GM19455 (cell line): ENCODE results near the gene MAU2.

Experiments used
- ATAC-seq: cut with Tn5 transposase; IDR thresholded peaks from one replicate; pipeline ENCODE4 v1.9.1; 2021; ENCODE audit not compliant: unreplicated experiment

The MAU2 gene

DNA sequence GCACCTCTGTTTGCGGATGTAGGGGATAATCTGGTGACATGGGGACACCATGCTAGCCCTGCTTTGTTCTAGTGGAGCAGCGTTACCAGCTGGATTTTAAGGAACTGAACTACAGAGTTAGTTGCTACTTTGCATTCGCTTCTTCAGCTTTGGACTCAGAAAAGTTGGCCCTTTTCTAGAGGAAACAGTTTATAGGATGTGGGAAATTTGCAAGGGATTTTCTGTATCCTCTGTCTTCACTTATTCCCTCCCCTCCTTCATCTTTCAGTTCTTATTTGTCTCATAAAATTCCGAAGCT is 87.0 kb downstream of the MAU2 start:
- ATAC-seq = no peak
